ENCODE measurements around the gene HMOX2.

DNA sequence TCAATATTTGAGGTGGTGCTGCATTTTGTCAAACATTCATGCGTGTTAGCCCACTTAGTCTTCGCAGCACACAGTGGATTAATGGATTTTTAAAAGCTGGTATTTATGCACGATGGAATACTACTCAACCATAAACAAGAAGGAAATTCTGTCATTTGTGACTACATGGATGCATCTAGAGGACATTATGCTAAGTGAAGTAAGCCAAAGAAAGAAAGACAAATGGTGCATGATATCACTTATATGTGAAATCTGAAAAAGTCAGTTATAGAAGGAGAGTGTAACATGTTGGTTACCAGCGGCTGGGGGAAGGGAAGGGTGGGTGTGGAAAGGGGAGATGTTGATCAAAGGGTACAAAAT, 23.0 kb downstream of the HMOX2 start:
- TF ChIP-seq, protein P1, sequence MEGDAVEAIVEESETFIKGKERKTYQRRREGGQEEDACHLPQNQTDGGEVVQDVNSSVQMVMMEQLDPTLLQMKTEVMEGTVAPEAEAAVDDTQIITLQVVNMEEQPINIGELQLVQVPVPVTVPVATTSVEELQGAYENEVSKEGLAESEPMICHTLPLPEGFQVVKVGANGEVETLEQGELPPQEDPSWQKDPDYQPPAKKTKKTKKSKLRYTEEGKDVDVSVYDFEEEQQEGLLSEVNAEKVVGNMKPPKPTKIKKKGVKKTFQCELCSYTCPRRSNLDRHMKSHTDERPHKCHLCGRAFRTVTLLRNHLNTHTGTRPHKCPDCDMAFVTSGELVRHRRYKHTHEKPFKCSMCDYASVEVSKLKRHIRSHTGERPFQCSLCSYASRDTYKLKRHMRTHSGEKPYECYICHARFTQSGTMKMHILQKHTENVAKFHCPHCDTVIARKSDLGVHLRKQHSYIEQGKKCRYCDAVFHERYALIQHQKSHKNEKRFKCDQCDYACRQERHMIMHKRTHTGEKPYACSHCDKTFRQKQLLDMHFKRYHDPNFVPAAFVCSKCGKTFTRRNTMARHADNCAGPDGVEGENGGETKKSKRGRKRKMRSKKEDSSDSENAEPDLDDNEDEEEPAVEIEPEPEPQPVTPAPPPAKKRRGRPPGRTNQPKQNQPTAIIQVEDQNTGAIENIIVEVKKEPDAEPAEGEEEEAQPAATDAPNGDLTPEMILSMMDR (IDR thresholded peaks at IDR 0.05), result no peak
- TF ChIP-seq ZFX (IDR thresholded peaks at IDR 0.05; ENCODE audit: borderline replicate concordance), result no peak
